ENCODE measurements around the gene VNN1. TPM values are rescaled to one million over a fixed set of nuclear protein-coding genes. Genes with fewer than 3 reads are reported as not detected.

The VNN1 gene
- total RNA-seq, 1 donor from 2014 or later, result not detected

DNA sequence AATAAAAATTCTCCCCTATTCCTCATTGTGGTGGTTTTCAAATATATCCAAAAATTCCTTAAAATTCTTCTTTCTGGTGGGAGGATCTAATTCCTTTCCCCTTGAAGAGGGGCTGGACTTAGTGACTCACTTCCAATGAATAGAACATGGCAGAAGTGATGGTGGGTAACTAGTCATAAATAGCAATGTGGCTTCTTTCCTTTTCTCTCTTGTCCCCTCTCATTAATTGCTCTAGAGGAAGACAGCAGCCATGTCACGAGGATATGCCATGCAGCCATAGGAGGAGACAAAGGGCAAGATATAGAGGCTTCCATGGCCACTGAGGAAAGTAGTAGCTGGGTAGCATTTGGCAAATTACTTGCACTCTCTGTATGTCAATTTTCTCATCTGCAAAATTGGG, 38.0 kb upstream of the VNN1 start:
- Mint-ChIP-seq H3K4me1 (no peaks in the 10 kb centered on the region), H3K27me3 (ENCODE audit: low read depth) (no peaks in the 10 kb centered on the region), H3K9me3 (no peaks in the 10 kb centered on the region), H3K27ac (ENCODE audit: unreplicated experiment) (no peak overlapping the region), H3K36me3 (ENCODE audit: low read depth) (no peaks in the 10 kb centered on the region), H3K4me3 (no peak overlapping the region)
- TF ChIP-seq, protein P1, sequence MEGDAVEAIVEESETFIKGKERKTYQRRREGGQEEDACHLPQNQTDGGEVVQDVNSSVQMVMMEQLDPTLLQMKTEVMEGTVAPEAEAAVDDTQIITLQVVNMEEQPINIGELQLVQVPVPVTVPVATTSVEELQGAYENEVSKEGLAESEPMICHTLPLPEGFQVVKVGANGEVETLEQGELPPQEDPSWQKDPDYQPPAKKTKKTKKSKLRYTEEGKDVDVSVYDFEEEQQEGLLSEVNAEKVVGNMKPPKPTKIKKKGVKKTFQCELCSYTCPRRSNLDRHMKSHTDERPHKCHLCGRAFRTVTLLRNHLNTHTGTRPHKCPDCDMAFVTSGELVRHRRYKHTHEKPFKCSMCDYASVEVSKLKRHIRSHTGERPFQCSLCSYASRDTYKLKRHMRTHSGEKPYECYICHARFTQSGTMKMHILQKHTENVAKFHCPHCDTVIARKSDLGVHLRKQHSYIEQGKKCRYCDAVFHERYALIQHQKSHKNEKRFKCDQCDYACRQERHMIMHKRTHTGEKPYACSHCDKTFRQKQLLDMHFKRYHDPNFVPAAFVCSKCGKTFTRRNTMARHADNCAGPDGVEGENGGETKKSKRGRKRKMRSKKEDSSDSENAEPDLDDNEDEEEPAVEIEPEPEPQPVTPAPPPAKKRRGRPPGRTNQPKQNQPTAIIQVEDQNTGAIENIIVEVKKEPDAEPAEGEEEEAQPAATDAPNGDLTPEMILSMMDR (conservative IDR thresholded peaks at IDR 0.05), result no peak
- no peak for DNase-seq (ENCODE audit: low read depth, low spot score)

- Mint-ChIP-seq H3K27me3 (ENCODE audit: low read depth) (no peaks in the 10 kb centered on the region), H3K27ac (ENCODE audit: unreplicated experiment) (no peak overlapping the region), H3K4me1 (no peaks in the 10 kb centered on the region), H3K36me3 (ENCODE audit: low read depth) (no peaks in the 10 kb centered on the region), H3K4me3 (no peak overlapping the region), H3K9me3 (no peaks in the 10 kb centered on the region)
- TF ChIP-seq, protein P1 (conservative IDR thresholded peaks at IDR 0.05), result no peak
- DNase-seq (ENCODE audit: low read depth, low spot score), result no peak
Observed at GRCh38 chr6:132751306-132751705, 37.5 kb upstream of the VNN1 start.

DNA sequence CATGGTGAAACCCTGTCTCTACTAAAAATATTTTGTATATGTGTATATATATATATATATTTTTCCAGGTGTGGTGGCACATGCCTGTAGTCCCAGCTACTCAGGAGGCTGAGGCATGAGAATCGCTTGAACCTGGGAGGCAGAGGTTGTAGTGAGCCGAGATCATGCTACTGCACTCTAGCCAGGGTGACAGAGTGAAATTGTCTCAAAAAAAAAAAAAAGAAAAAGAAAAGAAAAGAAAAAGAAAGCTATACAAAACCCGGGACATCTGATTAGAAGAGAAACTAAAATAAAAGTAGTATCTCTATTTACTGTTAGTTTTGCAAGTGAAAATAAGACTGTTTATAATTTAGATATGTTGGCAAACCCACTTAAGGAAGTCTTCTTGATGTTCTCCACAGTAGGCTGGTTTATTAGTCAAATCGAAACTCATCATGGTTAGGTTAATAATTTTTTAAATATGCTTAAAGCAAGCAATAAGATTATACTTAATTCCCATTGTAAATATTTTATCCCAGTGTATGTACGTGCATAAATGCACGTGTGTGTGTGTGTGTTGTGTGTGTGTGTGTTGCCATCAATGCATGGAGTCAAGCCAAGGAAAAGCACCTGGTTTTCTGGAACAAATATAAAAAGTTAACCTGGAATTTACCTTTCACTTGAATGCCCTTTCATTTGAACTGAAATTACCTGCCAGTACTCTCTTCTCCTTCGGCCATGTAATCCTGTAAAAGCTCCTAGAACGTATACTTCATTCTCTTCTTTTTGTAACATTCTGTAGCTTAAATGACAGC, 36.8 kb upstream of the VNN1 start:
- TF ChIP-seq, protein P1 (conservative IDR thresholded peaks at IDR 0.05), result no peak
- no peak overlapping the region for H3K27ac Mint-ChIP-seq (ENCODE audit: unreplicated experiment)
- H3K36me3 Mint-ChIP-seq (ENCODE audit: low read depth), result no peaks in the 10 kb centered on the region
- DNase-seq (ENCODE audit: low read depth, low spot score), result no peak
- H3K27me3 Mint-ChIP-seq (ENCODE audit: low read depth), result no peaks in the 10 kb centered on the region
- H3K4me3 Mint-ChIP-seq, result no peak overlapping the region
- no peaks in the 10 kb centered on the region for H3K4me1 Mint-ChIP-seq
- no peaks in the 10 kb centered on the region for H3K9me3 Mint-ChIP-seq

- TF ChIP-seq, protein P1 (conservative IDR thresholded peaks at IDR 0.05), result no peak
- Mint-ChIP-seq H3K9me3 (no peaks in the 10 kb centered on the region), H3K27me3 (ENCODE audit: low read depth) (no peaks in the 10 kb centered on the region), H3K4me1 (no peaks in the 10 kb centered on the region), H3K27ac (ENCODE audit: unreplicated experiment) (no peak overlapping the region), H3K36me3 (ENCODE audit: low read depth) (no peaks in the 10 kb centered on the region), H3K4me3 (no peak overlapping the region)
- no peak for DNase-seq (ENCODE audit: low read depth, low spot score)
Observed at GRCh38 chr6:132749111-132749510, 35.3 kb upstream of the VNN1 start.

GRCh38 chr6:132748446-132748845, 34.6 kb upstream of the VNN1 start:
- Mint-ChIP-seq H3K36me3 (ENCODE audit: low read depth) (no peaks in the 10 kb centered on the region), H3K4me3 (no peak overlapping the region), H3K27me3 (ENCODE audit: low read depth) (no peaks in the 10 kb centered on the region), H3K27ac (ENCODE audit: unreplicated experiment) (no peak overlapping the region), H3K4me1 (no peaks in the 10 kb centered on the region), H3K9me3 (no peaks in the 10 kb centered on the region)
- no peak for DNase-seq (ENCODE audit: low read depth, low spot score)
- TF ChIP-seq, protein P1 (conservative IDR thresholded peaks at IDR 0.05), result no peak

Measured in neural crest cell (in vitro differentiated cells).